Stimulated activated CD8-positive, alpha-beta memory T cell treated with anti-CD3 and anti-CD28 coated beads, Interleukin-7, amount 100 ng/mL, for 24 hours (primary cell): ENCODE results near the gene TXNL4B.
"Not testable (repeated sequence)": the region's sequence is repeated elsewhere in the genome, so short reads cannot be mapped to it uniquely, and the experiment has no call there.

ENCODE experiments used
- DNase-seq: peaks from one replicate; pipeline ENCODE4 v3.0.0-alpha.2; 2020; ENCODE audit warnings: low read depth

Gene TXNL4B

DNA sequence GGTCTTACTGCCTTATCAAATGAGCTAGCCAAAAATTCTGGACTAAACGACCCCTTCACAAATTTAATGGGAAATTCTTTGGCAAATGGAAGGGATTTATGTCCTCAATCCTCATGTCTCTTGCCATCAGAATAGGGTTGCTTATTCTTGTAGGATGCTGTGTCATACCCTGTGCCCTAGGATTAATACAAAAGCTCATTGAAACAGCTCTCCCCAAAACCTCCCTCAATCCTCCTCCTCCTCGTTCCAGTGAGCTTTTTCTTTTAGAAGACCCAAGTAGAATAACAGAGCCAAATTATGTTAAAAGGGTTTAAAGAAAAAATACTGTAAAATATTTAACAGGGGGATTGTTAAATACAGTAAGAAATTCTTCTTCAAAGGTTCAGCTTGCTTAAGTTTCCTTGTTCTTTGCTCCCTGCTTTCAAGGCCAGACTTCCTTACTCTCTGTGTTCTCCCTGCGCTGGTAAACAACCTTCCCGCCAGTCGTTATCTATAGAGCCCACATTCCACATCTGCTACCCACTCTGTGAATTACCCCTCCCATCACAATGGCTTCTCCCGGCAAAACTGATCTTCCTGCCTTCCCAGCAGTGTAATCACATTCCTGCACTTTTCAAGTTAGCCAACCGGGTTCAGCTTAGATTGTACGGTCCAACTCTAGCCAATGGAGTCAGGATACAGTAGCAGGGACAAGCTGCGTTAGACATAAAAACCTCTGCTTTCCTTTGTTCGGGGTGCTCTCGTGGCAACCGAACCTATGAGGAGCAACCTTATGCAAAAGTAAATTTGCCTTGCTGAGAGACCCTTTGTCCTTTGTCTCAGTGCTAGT, 20.7 kb downstream of the TXNL4B start:
- DNase-seq = no peak

- DNase-seq = no peak
Measured at GRCh38 chr16:72068930-72069329, 24.5 kb downstream of the TXNL4B start.

GRCh38 chr16:72066747-72067146, 26.7 kb downstream of the TXNL4B start:
- no peak for DNase-seq

- DNase-seq = no peak
Measured at GRCh38 chr16:72064361-72064894, 29.0 kb downstream of the TXNL4B start.

- no peak for DNase-seq
Measured at GRCh38 chr16:72061564-72061963, 31.9 kb downstream of the TXNL4B start.

- DNase-seq = no peak
Measured at GRCh38 chr16:72060405-72060804, 33.0 kb downstream of the TXNL4B start.

- DNase-seq = not testable (repeated sequence)
Measured at GRCh38 chr16:72059060-72059459, 34.4 kb downstream of the TXNL4B start.

GRCh38 chr16:72057313-72057712, 36.1 kb downstream of the TXNL4B start:
- DNase-seq = not testable (repeated sequence)

DNA sequence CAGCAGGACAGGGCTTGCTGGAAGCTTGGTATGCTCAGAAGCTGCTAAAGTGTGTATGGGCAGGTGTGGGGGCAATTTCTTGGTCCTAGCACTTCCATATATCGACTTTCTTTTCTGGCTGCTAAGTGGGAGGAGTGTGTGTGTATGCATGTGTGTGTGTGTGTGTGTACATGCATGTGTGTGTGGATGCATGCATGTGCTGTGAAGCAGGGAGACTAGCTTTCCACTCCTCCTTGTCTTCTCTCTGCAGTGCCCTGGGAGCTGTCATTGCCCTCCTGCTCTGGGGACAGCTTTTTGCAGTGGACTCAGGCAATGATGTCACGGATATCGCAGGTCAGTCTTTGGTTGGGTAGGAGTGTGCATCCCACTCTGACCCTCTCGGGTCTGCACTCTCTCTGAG, 37.5 kb downstream of the TXNL4B start:
- no peak for DNase-seq

GRCh38 chr16:72054254-72054847, 39.1 kb downstream of the TXNL4B start, which contains the start of gene HP:
Gene HP, plus strand, starts transcription at chr16:72054505. Its CDS starts 148 bp downstream, at chr16:72054653.
- not testable (repeated sequence) for DNase-seq

GRCh38 chr16:72051818-72052217, 41.6 kb downstream of the TXNL4B start:
- DNase-seq = no peak

- no peak for DNase-seq
Measured at GRCh38 chr16:72050769-72051464, 42.5 kb downstream of the TXNL4B start.

DNA sequence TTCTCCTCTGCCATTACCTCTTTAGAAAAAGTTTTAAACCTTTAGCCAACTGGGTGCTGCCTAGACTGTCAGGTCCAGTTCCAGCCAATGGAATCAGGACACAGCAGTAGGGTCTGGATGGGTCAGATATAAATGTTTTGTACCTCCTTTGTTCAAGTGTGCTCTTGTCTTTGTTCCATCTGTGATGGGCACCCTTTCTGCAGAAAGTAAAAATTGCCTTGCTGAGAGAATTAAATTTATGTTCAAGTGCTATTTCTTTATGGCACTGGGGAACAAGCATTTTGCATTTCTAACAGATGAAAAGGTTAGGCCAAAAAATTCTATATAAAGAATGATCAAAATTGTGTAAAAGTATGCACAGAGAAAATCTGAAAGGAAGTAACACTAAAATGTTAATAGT, 44.3 kb downstream of the TXNL4B start:
- DNase-seq = no peak

DNA sequence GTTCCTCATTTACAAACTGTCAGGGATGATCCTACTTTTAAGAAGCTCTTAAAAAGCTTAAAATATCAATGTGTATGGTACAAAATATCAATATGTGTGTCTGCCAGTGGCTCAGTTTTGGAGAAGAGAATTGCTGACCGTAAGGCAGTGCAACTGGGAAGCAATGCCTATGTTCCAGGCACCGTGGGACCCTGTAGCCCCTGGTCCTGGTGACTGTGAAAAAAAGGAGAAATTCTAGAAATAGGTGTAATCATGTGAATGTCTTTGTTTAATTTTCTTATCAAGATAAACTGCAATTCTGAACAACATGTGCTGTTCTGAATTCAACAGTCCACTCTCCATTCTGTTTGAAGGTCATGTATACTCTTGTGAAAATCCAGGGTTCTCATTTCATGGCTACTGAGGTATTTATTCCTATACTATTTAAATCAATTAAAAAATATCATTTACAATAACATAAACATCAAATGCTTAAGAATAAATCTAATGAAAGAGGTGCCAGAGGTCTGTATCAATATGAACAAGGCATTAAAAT, 48.5 kb downstream of the TXNL4B start:
- no peak for DNase-seq

GRCh38 chr16:72044296-72044695, 49.1 kb downstream of the TXNL4B start:
- DNase-seq = no peak

DNA sequence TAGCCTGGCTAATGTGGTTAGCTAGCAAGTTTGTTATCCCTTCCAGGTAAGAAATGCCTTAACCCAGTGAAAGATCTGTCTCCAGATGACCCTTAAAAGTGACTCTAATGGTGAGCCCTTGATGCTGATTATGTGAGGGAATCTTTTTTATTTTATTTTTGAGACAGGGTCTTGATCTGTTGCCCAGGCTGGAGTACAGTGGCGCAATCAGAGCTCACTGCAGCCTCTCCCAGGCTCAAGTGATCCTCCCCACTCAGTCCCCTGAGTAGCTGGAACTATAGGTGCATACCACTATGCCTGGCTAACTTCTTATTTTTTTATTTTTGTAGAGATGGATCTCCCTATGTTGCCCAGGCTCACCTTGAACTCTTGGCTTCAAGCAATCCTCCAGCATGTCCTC, 49.9 kb downstream of the TXNL4B start:
- DNase-seq = no peak

- no peak for DNase-seq
Measured at GRCh38 chr16:72043058-72043457, 50.4 kb downstream of the TXNL4B start.

DNA sequence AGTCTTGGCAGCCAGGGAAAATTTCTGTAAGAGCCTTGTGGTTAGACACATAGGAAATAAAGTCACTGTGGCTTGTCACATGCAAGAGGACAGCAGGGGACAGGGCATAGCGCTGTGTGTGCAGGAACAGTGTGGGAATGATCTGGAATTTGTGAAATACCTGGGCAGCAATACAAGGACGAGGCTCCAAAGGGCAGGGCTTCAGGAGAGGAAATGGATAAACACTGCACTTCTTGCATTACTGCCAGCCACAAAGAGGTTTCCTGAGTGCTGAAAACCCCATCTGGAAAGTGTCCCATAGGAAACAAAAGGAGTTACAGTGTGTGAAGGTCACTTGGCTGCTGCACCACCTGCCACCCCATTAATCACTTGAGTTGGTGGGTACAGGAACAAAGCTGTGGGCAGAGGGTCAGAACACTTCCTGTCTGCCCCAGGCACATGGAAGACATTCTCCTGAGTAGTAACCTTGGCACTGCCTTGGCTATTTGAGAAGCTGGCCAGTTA, 51.2 kb downstream of the TXNL4B start:
- no peak for DNase-seq

GRCh38 chr16:72036098-72036497, 57.3 kb downstream of the TXNL4B start:
- no peak for DNase-seq
